ENCODE results near the gene SLC27A5.

- TF ChIP-seq CTCF (IDR thresholded peaks at IDR 0.05; ENCODE audit: poor library complexity): no peak
- no peak for TF ChIP-seq EZH2 (IDR thresholded peaks at IDR 0.05; ENCODE audit: borderline replicate concordance)
- TF ChIP-seq EZH2phosphoT487 (IDR thresholded peaks at IDR 0.05; ENCODE audit: low read depth, severe bottlenecking, unreplicated experiment): no peak
Observed at GRCh38 chr19:58479736-58480480, 31.9 kb downstream of the SLC27A5 start.

Data from hepatocyte (in vitro differentiated cells).